Skin of body (tissue), 2 donors: Measurements from ENCODE around the gene ZBTB39. TPM values are rescaled to one million over a fixed set of nuclear protein-coding genes. Genes with fewer than 3 reads are reported as not detected.
"Not testable (repeated sequence)": the region's sequence is repeated elsewhere in the genome, so short reads cannot be mapped to it uniquely, and the experiment has no call there.

Experiments used
- DNase-seq: peaks from one replicate; lab custom pipeline; 2025; lab: John Stamatoyannopoulos, UW
- total RNA-seq: library from RNA; depleted of rRNA; stranded (reverse); fragments of >200 nt; gene quantifications from one replicate; pipeline ENCODE4 v1.2.3, GENCODE V29; 2014

Gene ZBTB39, protein sequence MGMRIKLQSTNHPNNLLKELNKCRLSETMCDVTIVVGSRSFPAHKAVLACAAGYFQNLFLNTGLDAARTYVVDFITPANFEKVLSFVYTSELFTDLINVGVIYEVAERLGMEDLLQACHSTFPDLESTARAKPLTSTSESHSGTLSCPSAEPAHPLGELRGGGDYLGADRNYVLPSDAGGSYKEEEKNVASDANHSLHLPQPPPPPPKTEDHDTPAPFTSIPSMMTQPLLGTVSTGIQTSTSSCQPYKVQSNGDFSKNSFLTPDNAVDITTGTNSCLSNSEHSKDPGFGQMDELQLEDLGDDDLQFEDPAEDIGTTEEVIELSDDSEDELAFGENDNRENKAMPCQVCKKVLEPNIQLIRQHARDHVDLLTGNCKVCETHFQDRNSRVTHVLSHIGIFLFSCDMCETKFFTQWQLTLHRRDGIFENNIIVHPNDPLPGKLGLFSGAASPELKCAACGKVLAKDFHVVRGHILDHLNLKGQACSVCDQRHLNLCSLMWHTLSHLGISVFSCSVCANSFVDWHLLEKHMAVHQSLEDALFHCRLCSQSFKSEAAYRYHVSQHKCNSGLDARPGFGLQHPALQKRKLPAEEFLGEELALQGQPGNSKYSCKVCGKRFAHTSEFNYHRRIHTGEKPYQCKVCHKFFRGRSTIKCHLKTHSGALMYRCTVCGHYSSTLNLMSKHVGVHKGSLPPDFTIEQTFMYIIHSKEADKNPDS
- total RNA-seq: 4.8 TPM

GRCh38 chr12:57005980-57006808 is at the start of gene ZBTB39:
ZBTB39 (minus strand) TSS chr12:57006546; CDS start chr12:57004917, 1,629 bp downstream.
- DNase-seq: no peak

- no peak for DNase-seq
Measured at GRCh38 chr12:57055824-57056223, 49.5 kb upstream of the ZBTB39 start.

- not testable (repeated sequence) for DNase-seq
Measured at GRCh38 chr12:57053901-57054300, 47.6 kb upstream of the ZBTB39 start.

DNA sequence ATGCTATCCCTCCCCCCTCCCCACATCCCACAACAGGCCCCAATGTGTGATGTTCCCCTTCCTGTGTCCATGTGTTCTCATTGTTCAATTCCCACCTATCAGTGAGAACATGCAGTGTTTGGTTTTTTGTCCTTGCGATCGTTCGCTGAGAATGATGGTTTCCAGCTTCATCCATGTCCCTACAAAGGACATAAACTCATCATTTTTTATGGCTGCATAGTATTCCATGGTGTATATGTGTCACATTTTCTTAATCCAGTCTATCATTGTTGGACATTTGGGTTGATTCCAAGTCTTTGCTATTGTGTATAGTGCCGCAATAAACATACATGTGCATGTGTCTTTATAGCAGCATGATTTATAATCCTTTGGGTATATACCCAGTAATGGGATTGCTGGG is 46.8 kb upstream of the ZBTB39 start:
- not testable (repeated sequence) for DNase-seq

GRCh38 chr12:57051011-57051410 is 44.7 kb upstream of the ZBTB39 start:
- DNase-seq: no peak

GRCh38 chr12:57049890-57050289 is 43.5 kb upstream of the ZBTB39 start, which contains the start of gene MYO1A:
MYO1A (minus strand) TSS chr12:57050129; CDS start chr12:57048323, 1,806 bp downstream.
- DNase-seq: no peak

- no peak for DNase-seq
Measured at GRCh38 chr12:57049119-57049446, 42.7 kb upstream of the ZBTB39 start.

DNA sequence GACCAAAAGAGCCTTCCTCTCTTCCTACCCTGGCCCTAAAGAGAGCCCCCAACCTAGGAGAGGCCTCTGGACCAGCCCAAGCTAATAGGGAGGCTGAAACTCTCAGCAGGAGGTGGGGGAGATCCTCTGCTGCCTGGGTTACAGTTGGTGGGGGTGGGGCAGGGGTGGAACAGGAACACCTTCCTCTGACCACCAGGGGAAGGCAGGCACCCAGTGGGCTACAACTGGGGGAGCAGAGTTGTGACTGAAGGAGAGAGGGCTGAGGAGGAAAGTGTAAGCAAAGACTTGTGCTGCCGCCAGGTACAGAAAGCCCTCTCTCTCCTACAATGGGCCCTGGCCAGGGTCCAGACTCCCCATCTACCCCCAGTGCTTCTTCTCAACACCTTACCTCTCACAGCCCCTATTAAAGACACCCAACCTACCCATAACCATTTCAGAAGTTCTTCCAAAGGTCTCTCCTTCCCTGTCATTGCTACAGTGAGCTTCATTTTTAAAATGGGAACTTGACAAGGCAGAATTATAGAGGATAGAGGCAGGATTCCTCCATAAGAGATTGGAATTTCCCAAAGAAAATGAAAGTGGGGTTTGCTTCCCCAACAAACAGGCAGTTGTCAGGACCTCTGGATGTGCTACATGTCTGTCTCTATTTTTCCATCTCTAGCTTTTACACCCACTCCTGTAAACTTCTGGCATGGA is 42.2 kb upstream of the ZBTB39 start:
- no peak for DNase-seq

- no peak for DNase-seq
Measured at GRCh38 chr12:57047981-57048380, 41.6 kb upstream of the ZBTB39 start.

DNA sequence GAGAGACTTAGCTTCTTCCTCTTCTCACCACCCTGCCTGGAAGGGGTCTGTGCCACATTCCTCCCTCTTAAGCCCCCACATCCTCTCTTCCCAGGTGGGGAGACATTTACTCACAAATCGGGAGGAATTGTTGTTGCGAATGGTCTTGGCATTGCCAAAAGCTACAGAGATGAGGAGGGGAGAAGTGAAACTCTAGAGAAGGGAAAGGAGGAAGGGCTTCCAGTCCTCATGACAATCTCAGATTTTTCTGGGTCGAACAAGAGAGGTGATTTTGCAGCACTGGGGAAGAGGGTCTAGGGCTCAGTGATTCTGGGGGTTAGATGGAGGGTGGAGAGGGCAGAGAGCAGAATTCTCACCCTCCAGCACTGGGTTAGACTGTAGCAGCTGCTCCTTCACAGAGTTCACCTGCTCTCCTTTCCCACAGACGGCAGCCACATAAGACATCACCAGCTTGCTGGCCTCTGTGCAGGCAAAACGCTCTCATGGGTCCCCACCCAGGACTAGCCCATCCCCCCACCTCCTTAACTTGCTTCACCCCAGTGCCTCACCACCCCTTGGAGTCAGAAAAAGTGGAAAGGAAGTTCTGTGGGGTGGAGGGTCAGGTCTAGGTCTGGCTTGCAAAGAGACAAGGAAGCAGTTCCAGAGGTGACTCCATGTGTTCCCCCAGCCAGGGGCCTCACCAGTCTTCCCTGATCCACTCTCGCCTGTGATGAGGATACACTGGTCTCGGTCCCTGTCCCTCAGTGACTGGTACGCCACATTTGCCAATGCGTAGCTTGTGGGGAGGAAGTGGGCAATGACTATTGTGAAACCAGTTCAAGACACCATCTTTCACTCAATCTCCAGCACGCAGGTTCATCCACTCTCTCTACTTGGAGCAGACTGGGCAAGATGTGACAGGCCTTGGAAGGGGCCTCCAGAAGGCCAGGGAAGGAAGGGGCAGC is 40.9 kb upstream of the ZBTB39 start:
- DNase-seq: no peak

- DNase-seq: no peak
Measured at GRCh38 chr12:57046086-57046791, 39.9 kb upstream of the ZBTB39 start.

DNA sequence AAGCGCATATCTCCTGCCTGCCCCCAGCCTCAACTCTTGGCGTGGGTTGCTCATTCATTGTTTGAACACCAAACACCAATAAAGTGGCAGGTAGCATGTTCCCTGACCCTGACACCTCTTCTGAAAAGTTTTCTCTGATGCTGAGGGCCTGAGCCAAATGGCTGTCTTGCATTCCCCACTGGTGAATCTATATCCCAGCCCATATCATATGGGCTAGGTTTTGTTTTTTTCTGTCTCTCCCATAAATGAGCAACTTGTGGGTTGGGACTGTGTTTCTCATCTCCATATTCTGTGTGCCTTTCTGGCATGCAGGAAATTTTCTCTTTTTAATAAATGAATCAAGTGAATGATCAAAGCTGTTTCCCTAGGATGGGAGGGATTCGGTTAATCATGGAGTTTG is 38.5 kb upstream of the ZBTB39 start:
- DNase-seq: no peak

DNA sequence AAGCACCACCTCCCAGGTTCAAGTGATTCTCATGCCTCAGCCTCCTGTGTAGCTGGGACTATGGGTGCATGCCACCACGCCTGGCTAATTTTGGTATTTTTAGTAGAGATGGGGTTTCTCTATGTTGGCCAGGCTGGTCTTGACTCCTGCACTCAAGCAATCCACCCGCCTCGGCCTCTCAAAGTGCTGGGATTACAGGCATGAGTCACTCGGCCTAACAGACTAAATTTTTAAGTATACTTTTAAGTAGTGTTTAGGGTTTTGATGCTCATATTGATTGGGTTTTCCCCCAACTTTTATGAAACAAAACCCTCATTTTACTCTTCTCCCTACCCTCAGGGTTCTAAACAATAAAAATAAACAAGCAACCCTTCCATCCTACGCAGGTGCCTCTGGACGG is 38.1 kb upstream of the ZBTB39 start:
- DNase-seq: no peak

DNA sequence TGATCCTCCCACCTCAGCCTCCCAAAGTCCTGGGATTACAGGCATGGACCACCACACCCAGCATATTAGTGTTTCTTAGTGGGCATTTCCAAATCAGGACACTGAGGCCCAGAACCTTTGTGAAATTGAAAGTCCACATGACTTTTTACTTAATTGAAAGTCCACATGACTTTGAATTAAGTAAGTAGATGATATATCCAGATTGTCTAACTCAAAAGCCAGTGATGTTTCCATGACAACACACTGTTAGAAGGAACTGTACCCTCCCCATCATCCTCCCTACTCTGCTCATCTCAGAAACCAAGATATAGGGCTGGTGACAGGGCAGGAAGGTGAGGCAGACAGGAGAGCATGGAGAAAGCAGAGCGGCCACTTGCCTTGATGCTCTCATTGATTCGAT is 36.3 kb upstream of the ZBTB39 start:
- DNase-seq: no peak

GRCh38 chr12:57040750-57041149 is 34.4 kb upstream of the ZBTB39 start:
- no peak for DNase-seq

GRCh38 chr12:57040211-57040610 is 33.9 kb upstream of the ZBTB39 start:
- DNase-seq: no peak

DNA sequence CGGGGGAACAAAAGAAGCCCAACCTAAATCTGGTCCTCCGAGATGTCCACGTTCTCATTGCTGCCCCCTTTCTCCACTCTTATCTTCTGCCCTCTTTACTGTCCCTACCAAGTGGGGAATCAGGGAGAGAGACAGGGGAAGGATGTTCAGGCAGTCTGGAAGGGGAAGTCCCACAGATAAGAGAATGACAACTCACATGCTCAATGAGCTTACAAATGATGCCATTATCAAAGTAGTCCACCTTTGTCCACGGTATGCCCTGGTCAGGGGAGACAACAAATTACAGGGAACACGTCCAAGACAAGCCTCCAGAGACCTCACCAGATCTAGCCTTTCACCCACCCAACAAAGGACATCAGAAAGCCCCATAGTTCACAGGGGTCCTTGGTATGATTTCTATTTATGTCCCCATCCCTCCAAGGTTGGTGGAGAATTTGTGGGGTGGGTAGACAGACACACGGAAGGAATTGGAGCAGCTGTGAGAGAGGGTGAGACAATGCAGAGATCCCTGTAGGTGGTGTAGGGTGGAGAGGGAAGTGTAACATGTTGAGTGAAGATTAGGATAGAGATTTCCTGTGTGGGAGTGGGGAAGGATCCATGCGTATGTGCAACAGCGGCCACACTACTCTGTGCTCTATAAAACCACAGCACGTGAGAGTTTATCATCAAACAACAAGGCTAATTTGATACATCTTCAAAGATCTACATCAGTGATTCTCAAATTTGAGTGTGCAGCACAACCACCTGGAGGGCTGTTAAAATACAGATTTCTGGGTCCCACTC is 32.9 kb upstream of the ZBTB39 start:
- no peak for DNase-seq

GRCh38 chr12:57037264-57037663 is 30.9 kb upstream of the ZBTB39 start:
- no peak for DNase-seq

GRCh38 chr12:57033431-57033830 is 27.1 kb upstream of the ZBTB39 start:
- DNase-seq: no peak
